Stimulated activated CD8-positive, alpha-beta memory T cell treated with anti-CD3 and anti-CD28 coated beads, Interleukin-7, amount 100 ng/mL, for 24 hours (primary cell): Measurements from ENCODE around the gene CLPTM1L.
"Not testable (repeated sequence)": the region's sequence is repeated elsewhere in the genome, so short reads cannot be mapped to it uniquely, and the experiment has no call there.

ENCODE experiments used
- DNase-seq: peaks from one replicate; pipeline ENCODE4 v3.0.0-alpha.2; 2020; ENCODE audit warnings: low read depth

CLPTM1L gene

DNA sequence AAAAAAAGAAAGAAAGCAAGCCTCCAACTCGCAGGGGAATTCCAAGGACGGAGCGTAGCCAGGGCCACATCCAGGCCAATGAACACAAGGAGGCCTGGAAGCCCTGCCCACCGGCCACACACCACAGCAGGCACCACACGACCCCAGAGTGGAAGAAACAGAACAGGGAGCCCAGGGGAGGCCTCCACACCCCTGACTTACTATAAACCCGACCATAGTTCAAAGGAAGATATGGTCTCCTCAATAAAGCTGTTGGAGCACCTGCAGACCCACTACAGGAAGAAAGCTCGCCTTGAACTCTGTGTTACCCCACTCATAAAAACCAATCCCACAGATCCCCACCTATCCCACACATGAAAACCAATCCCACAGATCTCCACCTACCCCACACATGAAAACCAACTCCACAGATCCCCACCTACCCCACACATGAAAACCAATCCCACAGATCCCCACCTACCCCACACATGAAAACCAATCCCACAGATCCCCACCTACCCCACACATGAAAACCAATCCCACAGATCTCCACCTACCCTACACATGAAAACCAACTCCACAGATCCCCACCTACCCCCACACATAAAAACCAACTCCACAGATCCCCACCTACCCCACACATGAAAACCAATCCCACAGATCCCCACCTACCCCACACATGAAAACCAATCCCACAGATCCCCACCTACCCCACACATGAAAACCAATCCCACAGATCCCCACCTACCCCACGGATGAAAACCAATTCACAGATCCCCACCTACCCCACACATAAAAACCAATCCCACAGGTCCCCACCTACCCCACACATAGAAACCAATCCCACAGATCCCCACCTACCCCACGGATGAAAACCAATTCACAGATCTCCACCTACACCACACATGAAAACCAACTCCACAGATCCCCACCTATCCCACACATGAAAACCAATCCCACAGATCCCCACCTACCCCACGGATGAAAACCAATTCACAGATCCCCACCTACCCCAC is 69.2 kb downstream of the CLPTM1L start:
- not testable (repeated sequence) for DNase-seq

DNA sequence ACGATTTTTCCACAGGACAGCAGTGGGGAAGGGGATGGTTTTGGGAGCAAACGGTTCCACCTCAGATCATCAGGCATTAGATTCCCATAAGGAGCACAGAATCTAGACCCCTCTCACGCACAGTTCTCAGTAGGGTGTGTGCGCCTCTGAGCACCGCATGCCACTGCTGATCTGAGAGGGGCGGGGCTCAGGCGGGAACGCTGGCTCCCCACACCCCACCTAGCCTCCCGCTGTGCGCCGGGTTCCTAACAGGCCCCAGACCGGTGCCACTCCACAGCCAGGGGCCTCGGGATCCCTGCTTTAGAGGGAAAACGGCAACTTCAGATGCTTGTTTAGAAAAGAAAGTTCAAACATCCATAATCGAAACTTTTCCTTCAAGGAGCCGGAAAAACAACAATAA is 70.4 kb downstream of the CLPTM1L start:
- DNase-seq: no peak

DNA sequence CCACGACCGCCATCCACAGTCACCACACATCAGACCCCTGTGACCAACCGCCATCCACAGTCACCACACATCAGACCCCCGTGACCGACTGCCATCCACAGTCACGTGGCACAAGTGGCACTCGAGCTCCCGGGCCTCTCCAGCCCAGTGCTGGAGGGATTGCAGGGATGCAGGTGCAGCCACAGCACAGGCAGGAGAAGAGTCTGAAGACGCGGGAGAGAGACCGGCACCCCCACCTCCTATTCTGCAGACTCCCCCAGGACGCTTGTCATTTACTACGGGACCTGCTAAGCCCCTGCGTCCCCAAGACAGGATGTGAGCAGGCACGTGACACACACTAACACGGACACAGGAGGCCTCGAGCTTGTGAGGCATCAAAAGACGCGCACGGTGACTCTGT is 71.2 kb downstream of the CLPTM1L start:
- DNase-seq: no peak

DNA sequence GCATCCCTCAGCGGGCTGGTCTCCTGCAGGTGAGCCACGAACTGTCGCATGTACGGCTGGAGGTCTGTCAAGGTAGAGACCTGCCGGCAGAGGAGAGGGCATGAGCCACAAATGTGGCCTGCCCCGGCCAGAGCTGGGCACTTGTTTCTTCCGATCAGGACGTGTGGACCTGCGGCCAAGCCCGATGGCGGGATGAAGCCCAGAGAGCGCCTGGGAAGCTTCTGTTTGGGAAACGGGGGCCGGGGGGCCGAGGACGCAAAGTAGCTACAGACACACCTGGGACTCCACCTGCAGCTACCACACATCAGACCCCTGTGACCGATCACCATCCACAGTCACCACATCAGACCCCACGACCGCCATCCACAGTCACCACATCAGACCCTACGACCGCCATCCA is 72.7 kb downstream of the CLPTM1L start:
- DNase-seq: no peak

DNA sequence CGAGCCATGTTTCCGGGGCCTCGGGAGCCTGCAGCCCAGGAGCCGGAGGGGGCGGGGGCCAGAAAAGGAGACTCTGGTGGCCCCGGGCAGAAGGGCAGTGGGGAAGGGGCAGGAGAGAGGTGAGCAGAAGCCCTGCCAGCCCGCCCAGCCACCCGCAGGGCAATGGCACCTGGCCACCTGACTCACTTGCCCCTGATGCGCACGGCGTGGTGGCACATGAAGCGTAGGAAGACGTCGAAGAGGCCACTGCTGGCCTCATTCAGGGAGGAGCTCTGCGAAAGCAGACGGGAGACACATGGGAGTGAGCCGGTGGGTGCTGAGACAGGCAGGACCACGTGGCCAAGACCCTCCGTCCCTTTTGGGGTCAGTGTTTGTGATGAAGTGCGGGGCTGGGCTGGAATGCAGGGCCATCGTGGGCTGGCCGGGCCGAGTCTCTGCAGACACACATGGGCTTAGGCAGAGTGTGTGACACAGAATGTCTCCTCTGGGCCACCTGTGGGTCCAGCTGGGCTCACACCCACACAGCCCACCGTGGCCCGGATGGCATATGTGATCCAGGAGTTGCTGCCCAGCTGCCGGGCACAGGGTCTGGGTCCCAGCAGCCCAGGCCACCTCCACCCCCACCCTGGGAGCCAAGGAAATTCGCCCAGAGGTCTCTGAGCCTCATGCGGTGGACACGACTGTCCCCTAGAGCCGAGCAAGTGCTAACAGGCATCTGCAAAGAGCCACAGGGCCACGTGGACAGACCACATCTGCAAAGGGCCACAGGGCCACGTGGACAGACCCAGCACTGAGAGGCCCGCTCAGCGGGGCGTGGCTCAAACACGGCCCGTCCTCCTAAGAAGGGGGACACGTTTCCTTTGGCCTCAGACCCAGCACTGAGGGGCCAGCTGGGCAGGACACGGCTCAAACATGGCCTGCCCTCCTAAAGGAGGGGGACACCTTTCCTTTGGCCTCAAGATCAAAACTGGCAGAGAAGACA is 73.7 kb downstream of the CLPTM1L start:
- no peak for DNase-seq

DNA sequence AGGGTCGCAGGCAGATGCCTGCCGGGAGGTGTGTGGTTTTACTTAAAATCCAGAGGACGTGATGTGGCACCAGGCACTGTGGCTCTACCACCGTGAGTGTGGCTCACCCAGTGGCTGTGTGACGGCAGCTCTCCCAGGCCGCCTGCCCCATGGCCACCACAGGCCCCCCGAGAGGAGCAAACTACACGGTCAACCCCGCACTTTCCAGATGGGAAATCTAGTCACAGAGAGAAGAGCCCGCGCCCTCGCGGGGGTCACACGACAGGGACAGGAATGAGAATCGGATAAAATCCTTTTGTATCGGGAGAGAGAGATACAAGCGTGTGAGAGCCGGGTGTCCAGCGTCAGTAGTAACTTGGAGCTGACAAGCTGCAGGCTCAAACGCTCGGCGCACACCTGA is 74.5 kb downstream of the CLPTM1L start:
- DNase-seq: no peak

DNA sequence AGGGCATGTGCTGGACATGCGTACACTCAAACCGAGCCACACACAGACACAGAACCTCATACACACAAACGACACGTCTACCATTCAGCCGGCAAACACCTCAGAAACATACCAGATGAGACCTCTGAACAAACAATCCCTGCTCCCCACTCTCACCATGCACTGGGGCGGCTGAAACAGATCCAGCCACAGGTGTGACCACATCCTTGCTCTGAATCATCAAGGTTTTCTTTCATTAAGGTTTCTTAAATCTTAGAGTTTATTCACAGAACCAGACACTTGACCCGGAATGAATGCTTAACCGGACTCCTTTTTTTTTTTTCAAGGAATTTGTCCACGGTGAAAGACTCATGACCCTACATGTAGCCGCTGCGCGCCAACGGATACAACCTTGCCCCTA is 76.2 kb downstream of the CLPTM1L start:
- peak; percentile 12 for DNase-seq

DNA sequence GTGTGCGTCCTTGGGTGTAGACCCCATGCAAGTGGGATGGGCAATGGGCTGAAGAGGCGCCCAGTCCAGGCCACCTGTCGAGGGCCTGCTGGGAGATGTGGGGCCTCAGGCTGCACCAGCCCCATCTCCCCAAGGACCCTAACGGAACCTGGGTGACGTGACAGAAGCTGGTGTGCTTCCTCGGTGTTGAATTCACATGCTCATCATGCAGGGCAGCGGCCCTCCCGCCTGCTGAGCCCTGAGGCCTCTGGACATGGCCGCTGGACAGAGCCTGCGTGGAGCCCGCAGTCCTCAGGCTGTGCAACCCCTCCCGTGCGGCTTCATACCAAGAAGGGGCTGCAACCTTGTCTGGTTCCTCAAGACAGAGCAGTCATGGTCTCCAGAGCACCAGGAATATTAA is 76.8 kb downstream of the CLPTM1L start:
- DNase-seq: no peak
